Mucosa of stomach (tissue), 1 donor: Measurements from ENCODE around the gene COTL1.

Experiments
- H3K27me3 ChIP-seq: one replicate; pipeline ENCODE4 v1.7.0; 2013; ENCODE audit warnings: mild to moderate bottlenecking, low read length; ENCODE audit not compliant: control insufficient read depth, insufficient read depth
- H3K36me3 ChIP-seq: one replicate; pipeline ENCODE4 v1.7.0; 2013; ENCODE audit warnings: low read length; ENCODE audit not compliant: control insufficient read depth, insufficient read depth
- H3K4me1 ChIP-seq: one replicate; pipeline ENCODE4 v1.7.0; 2013; ENCODE audit warnings: mild to moderate bottlenecking, low read length; ENCODE audit not compliant: control insufficient read depth, insufficient read depth
- H3K4me3 ChIP-seq: one replicate; pipeline ENCODE4 v1.7.0; 2013; ENCODE audit warnings: low read length
- H3K9ac ChIP-seq: one replicate; pipeline ENCODE4 v1.7.0; 2013; ENCODE audit warnings: mild to moderate bottlenecking, low read length, moderate library complexity
- H3K9me3 ChIP-seq: one replicate; pipeline ENCODE4 v1.7.0; 2013; ENCODE audit warnings: mild to moderate bottlenecking, low read length, moderate library complexity; ENCODE audit not compliant: control insufficient read depth
- donor health status: Pancreatic carcinoma.

Gene COTL1, protein sequence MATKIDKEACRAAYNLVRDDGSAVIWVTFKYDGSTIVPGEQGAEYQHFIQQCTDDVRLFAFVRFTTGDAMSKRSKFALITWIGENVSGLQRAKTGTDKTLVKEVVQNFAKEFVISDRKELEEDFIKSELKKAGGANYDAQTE

GRCh38 chr16:84617791-84618580, at the start of gene COTL1:
COTL1 (minus strand) TSS chr16:84618078; CDS start chr16:84617914, 164 bp downstream.
- no peaks in the 10 kb centered on the region for H3K27me3 ChIP-seq
- peak within 1 kb of the TSS; percentile 71 for H3K9ac ChIP-seq
- H3K9me3 ChIP-seq, result no peaks in the 10 kb centered on the region
- peaks cover 3% of the 10 kb centered on the region for H3K36me3 ChIP-seq
- peaks cover 41% of the 10 kb centered on the region for H3K4me1 ChIP-seq
- H3K4me3 ChIP-seq, result peak within 1 kb of the TSS; percentile 10

DNA sequence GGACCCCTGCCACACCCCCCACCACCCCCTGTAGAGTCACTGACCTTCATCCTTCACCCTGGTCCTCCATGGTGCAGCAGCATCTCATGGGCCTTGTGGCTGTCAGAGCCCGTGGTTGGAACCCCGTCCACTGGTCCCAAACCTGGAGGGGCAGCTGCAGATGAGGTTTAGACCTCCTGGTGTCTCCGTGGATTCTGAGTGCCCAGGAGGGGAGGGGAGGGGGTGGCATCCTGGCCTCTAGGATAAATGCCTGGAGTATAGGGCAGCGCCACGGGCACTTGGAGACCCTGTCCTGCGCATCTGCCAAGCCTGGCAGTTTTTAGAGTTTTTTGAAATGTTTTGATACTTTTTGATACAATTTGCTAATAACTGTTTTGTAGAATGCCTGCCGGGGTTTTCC, 48.0 kb upstream of the COTL1 start:
- peaks cover 14% of the 10 kb centered on the region for H3K36me3 ChIP-seq
- no peaks in the 10 kb centered on the region for H3K9me3 ChIP-seq
- no peak overlapping the region for H3K4me3 ChIP-seq
- no peaks in the 10 kb centered on the region for H3K27me3 ChIP-seq
- H3K9ac ChIP-seq, result no peak overlapping the region
- no peaks in the 10 kb centered on the region for H3K4me1 ChIP-seq

GRCh38 chr16:84665359-84665758, 47.5 kb upstream of the COTL1 start:
- no peak overlapping the region for H3K4me3 ChIP-seq

DNA sequence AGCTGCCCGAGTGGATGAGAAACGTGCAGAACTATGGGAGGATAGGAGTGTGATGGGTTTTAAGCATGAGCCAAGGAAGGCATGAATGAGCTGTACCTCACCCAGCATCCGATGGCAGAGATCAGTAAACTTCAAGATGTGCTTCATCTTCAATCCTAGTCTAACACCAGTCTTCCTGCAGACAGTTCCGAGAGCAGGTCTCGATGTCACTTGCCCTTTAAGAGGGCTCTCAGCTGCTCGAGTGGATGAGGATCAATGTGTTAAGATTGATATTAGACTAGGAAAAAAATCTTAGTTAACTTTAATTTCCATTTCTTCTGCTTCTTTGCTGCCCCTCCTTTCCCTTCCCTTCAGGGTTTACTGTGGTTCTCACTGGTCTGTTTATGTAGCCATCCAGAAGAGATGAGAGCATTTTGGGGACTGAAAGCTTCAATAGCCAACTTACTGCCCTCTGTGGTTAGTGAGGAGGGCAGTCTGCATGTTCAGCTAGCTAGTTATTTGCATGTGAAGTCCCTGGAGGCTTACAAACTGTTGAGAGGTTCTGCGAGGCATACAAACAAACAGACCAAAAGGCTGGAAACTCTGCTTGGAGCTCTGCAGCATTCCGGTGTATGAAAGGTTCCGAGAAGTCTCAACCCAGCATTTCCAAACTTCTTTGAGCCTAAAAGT, 45.7 kb upstream of the COTL1 start:
- Histone ChIP-seq H3K36me3 (peaks cover 14% of the 10 kb centered on the region), H3K4me3 (no peak overlapping the region), H3K27me3 (no peaks in the 10 kb centered on the region), H3K9ac (no peak overlapping the region), H3K4me1 (no peaks in the 10 kb centered on the region), H3K9me3 (no peaks in the 10 kb centered on the region)

More at GRCh38 chr16:84665359-84665758, 47.5 kb upstream of the COTL1 start:
- no peaks in the 10 kb centered on the region for H3K9me3 ChIP-seq
- H3K4me1 ChIP-seq, result no peaks in the 10 kb centered on the region
- no peaks in the 10 kb centered on the region for H3K27me3 ChIP-seq
- peaks cover 14% of the 10 kb centered on the region for H3K36me3 ChIP-seq
- no peak overlapping the region for H3K9ac ChIP-seq

- Histone ChIP-seq H3K4me3 (no peak overlapping the region), H3K9me3 (no peaks in the 10 kb centered on the region), H3K4me1 (no peaks in the 10 kb centered on the region), H3K27me3 (no peaks in the 10 kb centered on the region), H3K36me3 (peaks cover 22% of the 10 kb centered on the region), H3K9ac (no peak overlapping the region)
Measured at GRCh38 chr16:84662471-84662870, 44.6 kb upstream of the COTL1 start.

DNA sequence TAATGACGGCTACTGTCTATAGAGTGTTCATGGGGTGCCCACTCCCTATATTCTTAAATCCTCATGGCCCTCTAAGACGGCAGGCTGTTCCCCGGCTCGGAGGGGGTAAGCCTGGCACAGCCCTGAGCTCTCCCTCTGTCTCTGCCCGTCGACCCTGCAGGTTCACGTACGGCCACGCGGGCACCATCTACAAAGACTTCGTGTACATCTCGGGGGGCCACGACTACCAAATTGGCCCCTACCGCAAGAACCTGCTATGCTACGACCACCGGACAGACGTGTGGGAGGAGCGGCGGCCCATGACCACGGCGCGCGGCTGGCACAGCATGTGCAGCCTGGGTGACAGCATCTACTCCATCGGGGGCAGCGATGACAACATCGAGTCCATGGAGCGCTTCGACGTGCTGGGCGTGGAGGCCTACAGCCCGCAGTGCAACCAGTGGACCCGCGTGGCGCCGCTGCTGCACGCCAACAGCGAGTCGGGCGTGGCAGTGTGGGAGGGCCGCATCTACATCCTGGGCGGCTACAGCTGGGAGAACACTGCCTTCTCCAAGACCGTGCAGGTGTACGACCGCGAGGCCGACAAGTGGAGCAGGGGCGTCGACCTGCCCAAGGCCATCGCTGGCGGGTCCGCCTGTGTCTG, 43.7 kb upstream of the COTL1 start:
- Histone ChIP-seq H3K9me3 (no peaks in the 10 kb centered on the region), H3K27me3 (no peaks in the 10 kb centered on the region), H3K36me3 (peaks cover 31% of the 10 kb centered on the region), H3K4me1 (no peaks in the 10 kb centered on the region), H3K4me3 (no peak overlapping the region), H3K9ac (no peak overlapping the region)

- Histone ChIP-seq H3K9ac (no peak overlapping the region), H3K4me1 (no peaks in the 10 kb centered on the region), H3K4me3 (no peak overlapping the region), H3K36me3 (peaks cover 31% of the 10 kb centered on the region), H3K27me3 (no peaks in the 10 kb centered on the region), H3K9me3 (no peaks in the 10 kb centered on the region)
Measured at GRCh38 chr16:84660973-84661372, 43.1 kb upstream of the COTL1 start.

- no peaks in the 10 kb centered on the region for H3K9me3 ChIP-seq
- peaks cover 31% of the 10 kb centered on the region for H3K36me3 ChIP-seq
- no peaks in the 10 kb centered on the region for H3K4me1 ChIP-seq
Measured at GRCh38 chr16:84659656-84660300, 41.9 kb upstream of the COTL1 start.

DNA sequence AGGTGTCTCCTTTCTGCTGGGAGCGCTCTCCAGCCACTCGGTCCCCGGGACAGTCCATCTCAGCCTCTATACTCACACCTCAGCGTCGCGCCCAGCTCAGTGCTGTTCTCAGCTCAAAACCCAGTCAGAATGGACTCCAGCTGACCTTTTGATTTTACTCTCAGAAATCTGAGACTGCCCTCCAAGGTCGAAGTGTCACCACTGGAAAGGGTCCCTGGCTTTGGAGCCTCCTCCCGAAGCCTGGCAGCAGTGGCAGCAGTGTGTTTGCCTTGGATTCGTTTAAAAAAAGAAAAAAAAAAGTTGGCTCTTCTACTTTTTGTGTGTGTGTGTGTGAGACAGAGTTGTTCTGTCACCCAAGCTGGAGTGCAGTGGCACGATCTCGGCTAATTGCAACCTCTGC, 40.8 kb upstream of the COTL1 start:
- H3K36me3 ChIP-seq, result peaks cover 31% of the 10 kb centered on the region
- H3K4me1 ChIP-seq, result no peaks in the 10 kb centered on the region
- H3K9ac ChIP-seq, result no peak overlapping the region
- no peaks in the 10 kb centered on the region for H3K9me3 ChIP-seq
- H3K27me3 ChIP-seq, result no peaks in the 10 kb centered on the region
- no peak overlapping the region for H3K4me3 ChIP-seq

More at GRCh38 chr16:84659656-84660300, 41.9 kb upstream of the COTL1 start:
- Histone ChIP-seq H3K4me3 (no peak overlapping the region), H3K27me3 (no peaks in the 10 kb centered on the region), H3K9ac (no peak overlapping the region)

DNA sequence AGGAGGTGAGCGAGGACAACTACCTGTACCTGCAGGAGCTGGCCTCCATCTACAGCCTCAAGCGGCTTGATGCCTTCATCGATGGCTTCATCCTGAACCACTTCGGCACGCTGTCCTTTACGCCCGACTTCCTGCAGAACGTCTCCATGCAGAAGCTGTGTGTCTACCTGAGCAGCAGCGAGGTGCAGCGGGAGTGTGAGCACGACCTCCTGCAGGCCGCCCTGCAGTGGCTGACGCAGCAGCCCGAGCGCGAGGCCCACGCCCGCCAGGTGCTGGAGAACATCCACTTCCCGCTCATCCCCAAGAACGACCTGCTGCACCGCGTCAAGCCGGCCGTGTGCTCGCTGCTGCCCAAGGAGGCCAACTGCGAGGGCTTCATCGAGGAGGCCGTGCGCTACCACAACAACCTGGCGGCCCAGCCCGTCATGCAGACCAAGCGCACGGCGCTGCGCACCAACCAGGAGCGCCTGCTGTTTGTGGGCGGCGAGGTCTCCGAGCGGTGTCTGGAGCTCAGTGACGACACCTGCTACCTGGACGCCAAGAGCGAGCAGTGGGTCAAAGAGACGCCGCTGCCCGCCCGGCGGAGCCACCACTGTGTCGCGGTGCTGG, 39.5 kb upstream of the COTL1 start:
- Histone ChIP-seq H3K9ac (no peak overlapping the region), H3K4me1 (no peaks in the 10 kb centered on the region), H3K4me3 (no peak overlapping the region), H3K27me3 (no peaks in the 10 kb centered on the region), H3K9me3 (no peaks in the 10 kb centered on the region), H3K36me3 (peaks cover 21% of the 10 kb centered on the region)

GRCh38 chr16:84656649-84657048, 38.8 kb upstream of the COTL1 start:
- Histone ChIP-seq H3K4me1 (no peaks in the 10 kb centered on the region), H3K9me3 (no peaks in the 10 kb centered on the region), H3K9ac (no peak overlapping the region), H3K27me3 (no peaks in the 10 kb centered on the region), H3K4me3 (no peak overlapping the region), H3K36me3 (peaks cover 17% of the 10 kb centered on the region)
